WTC11 (cell line): ENCODE results near the gene SF3B1. TPM values are rescaled to one million over a fixed set of nuclear protein-coding genes. Genes with fewer than 3 reads are reported as not detected.

Experiments
- ATAC-seq: fragments of 200-7000 bp; cut with Tn5 transposase; 2 replicates; pipeline ENCODE4 v1.10.0; 2021; ENCODE audit warnings: mild to moderate bottlenecking, moderate library complexity
- CTCF ChIA-PET: fragments of 300-600 bp; sonication (Branson Sonifier 250); formaldehyde crosslinking; loops from one replicate; lab custom pipeline; 2021; ENCODE audit warnings: antibody characterized with exemption; lab: Charles Lee
- POLR2A ChIA-PET: fragments of 350-600 bp; sonication (Branson Sonifier 250); formaldehyde crosslinking; loops from one replicate; lab custom pipeline; 2021; ENCODE audit warnings: antibody characterized with exemption; lab: Charles Lee
- DNase-seq: peaks from one replicate; pipeline ENCODE4 v3.0.0; 2021; ENCODE audit warnings: low spot score
- H3K27ac Mint-ChIP-seq: 2 replicates; pipeline ENCODE4 v1.8.0; 2021; ENCODE audit warnings: mixed read lengths
- H3K27me3 Mint-ChIP-seq: 2 replicates; pipeline ENCODE4 v1.8.0; 2021; ENCODE audit warnings: low read depth, mild to moderate bottlenecking, moderate library complexity, mixed read lengths
- H3K36me3 Mint-ChIP-seq: 2 replicates; pipeline ENCODE4 v1.8.0; 2021; ENCODE audit warnings: mixed read lengths
- H3K4me1 Mint-ChIP-seq: 2 replicates; pipeline ENCODE4 v1.8.0; 2022; ENCODE audit warnings: mixed read lengths
- H3K4me3 Mint-ChIP-seq: 2 replicates; pipeline ENCODE4 v1.8.0; 2021; ENCODE audit warnings: mild to moderate bottlenecking, moderate library complexity, mixed read lengths
- H3K9me3 Mint-ChIP-seq: 2 replicates; pipeline ENCODE4 v1.8.0; 2021; ENCODE audit warnings: mixed read lengths
- ATF1 ChIP-seq: sonication (generic); formaldehyde crosslinking; IDR thresholded peaks from 2 replicates; pipeline ENCODE4 v1.8.1; 2023; ENCODE audit warnings: mild to moderate bottlenecking, moderate library complexity, missing genetic modification reagents
- CREB1 ChIP-seq: sonication (generic); formaldehyde crosslinking; IDR thresholded peaks from 2 replicates; pipeline ENCODE4 v1.8.0; 2023; ENCODE audit warnings: mild to moderate bottlenecking, missing genetic modification reagents
- CREM ChIP-seq: sonication (generic); formaldehyde crosslinking; IDR thresholded peaks from 2 replicates; pipeline ENCODE4 v1.8.1; 2022; ENCODE audit warnings: mild to moderate bottlenecking, missing genetic modification reagents, moderate library complexity
- FOXK1 ChIP-seq: sonication (generic); formaldehyde crosslinking; IDR thresholded peaks from 2 replicates; pipeline ENCODE4 v1.8.0; 2022; ENCODE audit warnings: mild to moderate bottlenecking, moderate library complexity, missing genetic modification reagents
- NFYB ChIP-seq: sonication (generic); formaldehyde crosslinking; conservative IDR thresholded peaks from 2 replicates; pipeline ENCODE4 v1.8.0; 2022; ENCODE audit warnings: low read depth, missing genetic modification reagents
- NR2C2 ChIP-seq: sonication (generic); formaldehyde crosslinking; IDR thresholded peaks from 2 replicates; pipeline ENCODE4 v1.8.0; 2022; ENCODE audit warnings: mild to moderate bottlenecking, missing genetic modification reagents
- NR3C1 ChIP-seq: sonication (generic); formaldehyde crosslinking; conservative IDR thresholded peaks from 2 replicates; pipeline ENCODE4 v1.8.1; 2023; ENCODE audit warnings: low read depth, mild to moderate bottlenecking, missing genetic modification reagents
- PRRX2 ChIP-seq: fragments of 250-450 bp; sonication (Bioruptor Pico); IDR thresholded peaks from 2 replicates; pipeline ENCODE4 v1.8.0; 2021; ENCODE audit warnings: mild to moderate bottlenecking
- SMAD3 ChIP-seq: sonication (generic); formaldehyde crosslinking; IDR thresholded peaks from 2 replicates; pipeline ENCODE4 v1.8.0; 2022; ENCODE audit warnings: missing genetic modification reagents, mild to moderate bottlenecking, borderline replicate concordance
- TCF7 ChIP-seq: sonication (generic); formaldehyde crosslinking; IDR thresholded peaks from 2 replicates; pipeline ENCODE4 v1.8.0; 2022; ENCODE audit warnings: mild to moderate bottlenecking, low read depth, missing genetic modification reagents, moderate library complexity
- ZNF263 ChIP-seq: sonication (generic); formaldehyde crosslinking; IDR thresholded peaks from 2 replicates; pipeline ENCODE4 v1.8.1; 2022; ENCODE audit warnings: low read depth, mild to moderate bottlenecking, moderate library complexity, missing genetic modification reagents
- total RNA-seq: library from RNA; stranded (reverse); gene quantifications from 3 replicates; pipeline ENCODE4 v1.2.3, GENCODE V29; 2021
- TF ChIP-seq, protein P1 (sequence below): sonication (generic); formaldehyde crosslinking; IDR thresholded peaks from 2 replicates; pipeline ENCODE4 v1.8.0; 2022; ENCODE audit warnings: missing genetic modification reagents
- TF ChIP-seq, protein P2 (sequence below): sonication (generic); formaldehyde crosslinking; IDR thresholded peaks from 2 replicates; pipeline ENCODE4 v1.8.1; 2022; ENCODE audit warnings: low read depth, mild to moderate bottlenecking, moderate library complexity, missing genetic modification reagents, borderline replicate concordance
- TF ChIP-seq, protein P3 (sequence below): fragments of 200-600 bp; IDR thresholded peaks from 2 replicates; pipeline ENCODE4 v1.8.0; 2022; ENCODE audit warnings: antibody characterized with exemption
- TF ChIP-seq, protein P4 (sequence below): sonication (generic); formaldehyde crosslinking; IDR thresholded peaks from 2 replicates; pipeline ENCODE4 v1.8.0; 2023; ENCODE audit warnings: mild to moderate bottlenecking, missing genetic modification reagents
- TF ChIP-seq, protein P5 (sequence below): sonication (generic); formaldehyde crosslinking; IDR thresholded peaks from 2 replicates; pipeline ENCODE4 v1.8.1; 2022; ENCODE audit warnings: mild to moderate bottlenecking, moderate library complexity, missing genetic modification reagents
- TF ChIP-seq, protein P6 (sequence below): sonication (generic); formaldehyde crosslinking; IDR thresholded peaks from 2 replicates; pipeline ENCODE4 v1.8.1; 2023; ENCODE audit warnings: mild to moderate bottlenecking, missing genetic modification reagents, moderate library complexity
- TF ChIP-seq, protein P7 (sequence below): fragments of 250-450 bp; sonication (Bioruptor Pico); IDR thresholded peaks from 2 replicates; pipeline ENCODE4 v1.9.0; 2021; ENCODE audit warnings: moderate library complexity, mild to moderate bottlenecking, inconsistent platforms, borderline replicate concordance

Gene SF3B1
- total RNA-seq, 1 experiment from 2014 or later = 321 TPM

DNA sequence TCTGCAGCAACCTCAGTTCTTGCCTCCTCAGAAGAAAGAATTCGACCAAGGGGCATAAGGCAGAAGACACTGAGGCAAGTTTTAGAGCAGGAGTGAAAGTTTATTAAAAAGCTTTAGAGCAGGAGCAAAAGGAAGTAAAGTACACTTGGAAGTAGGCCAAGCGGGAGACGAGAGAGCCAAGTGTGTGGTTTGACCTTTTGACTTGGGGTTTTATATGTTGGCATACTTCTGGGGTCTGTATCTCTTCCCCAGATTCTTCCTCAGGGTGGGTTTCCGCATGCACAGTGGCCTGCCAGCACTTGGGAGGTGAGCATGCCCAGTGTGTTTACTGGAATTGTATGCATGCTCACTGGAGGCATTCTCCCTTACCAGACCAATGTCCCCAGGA is 64.9 kb downstream of the SF3B1 start:
- CTCF ChIA-PET = interaction anchor here (1.5 kb wide), 1 partner anchor 201 kb away, joined by 3 read pairs; no protein-coding TSS in a partner anchor
- H3K36me3 Mint-ChIP-seq = no peaks in the 10 kb centered on the region
- no peak for DNase-seq

DNA sequence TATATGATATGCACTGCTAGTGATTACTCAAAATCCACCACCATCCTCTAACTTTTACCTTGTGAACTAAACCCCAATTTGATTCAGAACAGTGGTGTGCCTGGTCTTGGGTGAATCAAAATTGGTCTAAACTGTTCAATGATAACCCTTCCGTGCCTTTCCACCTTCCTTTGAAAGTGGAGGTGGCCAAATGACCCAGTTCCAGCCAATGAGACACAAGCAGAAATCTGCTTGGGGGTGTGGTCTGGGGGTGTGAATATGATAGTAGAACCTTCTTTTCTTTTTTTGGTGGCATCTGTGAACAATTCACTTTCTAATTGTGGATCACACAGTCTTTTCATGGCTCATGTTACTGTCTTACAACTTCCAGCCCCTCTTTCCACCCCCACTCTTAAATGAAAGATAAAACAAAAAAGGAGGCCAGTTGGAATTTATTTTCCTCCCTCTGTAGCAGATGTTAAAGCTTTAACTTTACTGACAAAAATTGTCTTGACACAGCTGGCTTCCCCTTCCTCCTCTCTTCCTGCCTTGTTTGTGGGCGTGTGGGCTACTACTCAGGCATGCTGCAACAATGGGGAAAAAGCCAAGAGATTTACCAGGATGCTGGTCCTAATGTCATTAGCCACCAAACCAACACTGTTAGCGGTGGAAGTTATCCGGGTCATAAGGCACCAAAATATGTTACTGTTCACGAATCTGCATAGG is 65.4 kb downstream of the SF3B1 start:
- Mint-ChIP-seq H3K27ac (no peak overlapping the region), H3K4me3 (no peak overlapping the region), H3K4me1 (no peaks in the 10 kb centered on the region), H3K27me3 (peaks cover 44% of the 10 kb centered on the region), H3K9me3 (peaks cover 8% of the 10 kb centered on the region), H3K36me3 (no peaks in the 10 kb centered on the region)
- no peak for ATAC-seq
- CTCF ChIA-PET = interaction anchor here (1.5 kb wide), 1 partner anchor 201 kb away, joined by 3 read pairs; no protein-coding TSS in a partner anchor
- POLR2A ChIA-PET = no interaction called here
- TF ChIP-seq ZNF263 = no peak
- DNase-seq = no peak

More for the DNA sequence above, 64.9 kb downstream of the SF3B1 start:
- Mint-ChIP-seq H3K4me3 (no peak overlapping the region), H3K9me3 (peaks cover 8% of the 10 kb centered on the region), H3K4me1 (no peaks in the 10 kb centered on the region), H3K27me3 (peaks cover 39% of the 10 kb centered on the region), H3K27ac (no peak overlapping the region)
- no peak for ATAC-seq
- POLR2A ChIA-PET = no interaction called here
- TF ChIP-seq ATF1 (CRISPR knock-in tag) (no peak), NR3C1 (no peak)
- TF ChIP-seq, protein P1, sequence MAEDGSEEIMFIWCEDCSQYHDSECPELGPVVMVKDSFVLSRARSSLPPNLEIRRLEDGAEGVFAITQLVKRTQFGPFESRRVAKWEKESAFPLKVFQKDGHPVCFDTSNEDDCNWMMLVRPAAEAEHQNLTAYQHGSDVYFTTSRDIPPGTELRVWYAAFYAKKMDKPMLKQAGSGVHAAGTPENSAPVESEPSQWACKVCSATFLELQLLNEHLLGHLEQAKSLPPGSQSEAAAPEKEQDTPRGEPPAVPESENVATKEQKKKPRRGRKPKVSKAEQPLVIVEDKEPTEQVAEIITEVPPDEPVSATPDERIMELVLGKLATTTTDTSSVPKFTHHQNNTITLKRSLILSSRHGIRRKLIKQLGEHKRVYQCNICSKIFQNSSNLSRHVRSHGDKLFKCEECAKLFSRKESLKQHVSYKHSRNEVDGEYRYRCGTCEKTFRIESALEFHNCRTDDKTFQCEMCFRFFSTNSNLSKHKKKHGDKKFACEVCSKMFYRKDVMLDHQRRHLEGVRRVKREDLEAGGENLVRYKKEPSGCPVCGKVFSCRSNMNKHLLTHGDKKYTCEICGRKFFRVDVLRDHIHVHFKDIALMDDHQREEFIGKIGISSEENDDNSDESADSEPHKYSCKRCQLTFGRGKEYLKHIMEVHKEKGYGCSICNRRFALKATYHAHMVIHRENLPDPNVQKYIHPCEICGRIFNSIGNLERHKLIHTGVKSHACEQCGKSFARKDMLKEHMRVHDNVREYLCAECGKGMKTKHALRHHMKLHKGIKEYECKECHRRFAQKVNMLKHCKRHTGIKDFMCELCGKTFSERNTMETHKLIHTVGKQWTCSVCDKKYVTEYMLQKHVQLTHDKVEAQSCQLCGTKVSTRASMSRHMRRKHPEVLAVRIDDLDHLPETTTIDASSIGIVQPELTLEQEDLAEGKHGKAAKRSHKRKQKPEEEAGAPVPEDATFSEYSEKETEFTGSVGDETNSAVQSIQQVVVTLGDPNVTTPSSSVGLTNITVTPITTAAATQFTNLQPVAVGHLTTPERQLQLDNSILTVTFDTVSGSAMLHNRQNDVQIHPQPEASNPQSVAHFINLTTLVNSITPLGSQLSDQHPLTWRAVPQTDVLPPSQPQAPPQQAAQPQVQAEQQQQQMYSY (CRISPR knock-in tag) = no peak
- TF ChIP-seq, protein P2, sequence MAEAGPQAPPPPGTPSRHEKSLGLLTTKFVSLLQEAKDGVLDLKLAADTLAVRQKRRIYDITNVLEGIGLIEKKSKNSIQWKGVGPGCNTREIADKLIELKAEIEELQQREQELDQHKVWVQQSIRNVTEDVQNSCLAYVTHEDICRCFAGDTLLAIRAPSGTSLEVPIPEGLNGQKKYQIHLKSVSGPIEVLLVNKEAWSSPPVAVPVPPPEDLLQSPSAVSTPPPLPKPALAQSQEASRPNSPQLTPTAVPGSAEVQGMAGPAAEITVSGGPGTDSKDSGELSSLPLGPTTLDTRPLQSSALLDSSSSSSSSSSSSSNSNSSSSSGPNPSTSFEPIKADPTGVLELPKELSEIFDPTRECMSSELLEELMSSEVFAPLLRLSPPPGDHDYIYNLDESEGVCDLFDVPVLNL = no peak

DNA sequence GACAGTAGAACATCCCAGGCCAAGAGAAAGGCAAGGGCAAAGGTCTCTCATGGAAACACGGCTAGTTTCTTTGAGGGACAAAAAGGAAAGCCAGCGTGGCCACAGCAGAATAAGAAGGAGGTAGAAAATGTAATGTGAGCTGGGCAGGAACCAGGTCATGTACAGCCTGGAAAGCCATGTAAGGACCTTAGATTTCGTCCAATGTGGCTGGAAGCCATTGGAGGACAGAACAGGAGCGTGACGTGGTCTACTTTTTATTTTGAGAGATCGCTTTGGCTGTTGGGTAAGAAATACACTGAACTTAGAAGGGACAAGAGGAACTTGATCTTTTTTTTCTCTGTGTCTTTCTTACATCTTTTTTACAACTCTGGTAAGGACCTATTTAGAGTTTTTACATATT is 66.4 kb downstream of the SF3B1 start:
- CTCF ChIA-PET = no interaction called here
- TF ChIP-seq, protein P3, sequence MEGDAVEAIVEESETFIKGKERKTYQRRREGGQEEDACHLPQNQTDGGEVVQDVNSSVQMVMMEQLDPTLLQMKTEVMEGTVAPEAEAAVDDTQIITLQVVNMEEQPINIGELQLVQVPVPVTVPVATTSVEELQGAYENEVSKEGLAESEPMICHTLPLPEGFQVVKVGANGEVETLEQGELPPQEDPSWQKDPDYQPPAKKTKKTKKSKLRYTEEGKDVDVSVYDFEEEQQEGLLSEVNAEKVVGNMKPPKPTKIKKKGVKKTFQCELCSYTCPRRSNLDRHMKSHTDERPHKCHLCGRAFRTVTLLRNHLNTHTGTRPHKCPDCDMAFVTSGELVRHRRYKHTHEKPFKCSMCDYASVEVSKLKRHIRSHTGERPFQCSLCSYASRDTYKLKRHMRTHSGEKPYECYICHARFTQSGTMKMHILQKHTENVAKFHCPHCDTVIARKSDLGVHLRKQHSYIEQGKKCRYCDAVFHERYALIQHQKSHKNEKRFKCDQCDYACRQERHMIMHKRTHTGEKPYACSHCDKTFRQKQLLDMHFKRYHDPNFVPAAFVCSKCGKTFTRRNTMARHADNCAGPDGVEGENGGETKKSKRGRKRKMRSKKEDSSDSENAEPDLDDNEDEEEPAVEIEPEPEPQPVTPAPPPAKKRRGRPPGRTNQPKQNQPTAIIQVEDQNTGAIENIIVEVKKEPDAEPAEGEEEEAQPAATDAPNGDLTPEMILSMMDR = no peak
- TF ChIP-seq, protein P4, sequence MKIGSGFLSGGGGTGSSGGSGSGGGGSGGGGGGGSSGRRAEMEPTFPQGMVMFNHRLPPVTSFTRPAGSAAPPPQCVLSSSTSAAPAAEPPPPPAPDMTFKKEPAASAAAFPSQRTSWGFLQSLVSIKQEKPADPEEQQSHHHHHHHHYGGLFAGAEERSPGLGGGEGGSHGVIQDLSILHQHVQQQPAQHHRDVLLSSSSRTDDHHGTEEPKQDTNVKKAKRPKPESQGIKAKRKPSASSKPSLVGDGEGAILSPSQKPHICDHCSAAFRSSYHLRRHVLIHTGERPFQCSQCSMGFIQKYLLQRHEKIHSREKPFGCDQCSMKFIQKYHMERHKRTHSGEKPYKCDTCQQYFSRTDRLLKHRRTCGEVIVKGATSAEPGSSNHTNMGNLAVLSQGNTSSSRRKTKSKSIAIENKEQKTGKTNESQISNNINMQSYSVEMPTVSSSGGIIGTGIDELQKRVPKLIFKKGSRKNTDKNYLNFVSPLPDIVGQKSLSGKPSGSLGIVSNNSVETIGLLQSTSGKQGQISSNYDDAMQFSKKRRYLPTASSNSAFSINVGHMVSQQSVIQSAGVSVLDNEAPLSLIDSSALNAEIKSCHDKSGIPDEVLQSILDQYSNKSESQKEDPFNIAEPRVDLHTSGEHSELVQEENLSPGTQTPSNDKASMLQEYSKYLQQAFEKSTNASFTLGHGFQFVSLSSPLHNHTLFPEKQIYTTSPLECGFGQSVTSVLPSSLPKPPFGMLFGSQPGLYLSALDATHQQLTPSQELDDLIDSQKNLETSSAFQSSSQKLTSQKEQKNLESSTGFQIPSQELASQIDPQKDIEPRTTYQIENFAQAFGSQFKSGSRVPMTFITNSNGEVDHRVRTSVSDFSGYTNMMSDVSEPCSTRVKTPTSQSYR (CRISPR knock-in tag) = no peak
- TF ChIP-seq NR3C1 (no peak), SMAD3 (CRISPR knock-in tag) (no peak), FOXK1 (CRISPR knock-in tag) (no peak), NR2C2 (CRISPR knock-in tag) (no peak), TCF7 (no peak), NFYB (CRISPR knock-in tag) (no peak), CREM (no peak), CREB1 (CRISPR knock-in tag) (no peak), PRRX2 (CRISPR knock-in tag) (no peak)
- TF ChIP-seq, protein P5, sequence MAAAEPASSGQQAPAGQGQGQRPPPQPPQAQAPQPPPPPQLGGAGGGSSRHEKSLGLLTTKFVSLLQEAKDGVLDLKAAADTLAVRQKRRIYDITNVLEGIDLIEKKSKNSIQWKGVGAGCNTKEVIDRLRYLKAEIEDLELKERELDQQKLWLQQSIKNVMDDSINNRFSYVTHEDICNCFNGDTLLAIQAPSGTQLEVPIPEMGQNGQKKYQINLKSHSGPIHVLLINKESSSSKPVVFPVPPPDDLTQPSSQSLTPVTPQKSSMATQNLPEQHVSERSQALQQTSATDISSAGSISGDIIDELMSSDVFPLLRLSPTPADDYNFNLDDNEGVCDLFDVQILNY (CRISPR knock-in tag) = no peak
- TF ChIP-seq, protein P6, sequence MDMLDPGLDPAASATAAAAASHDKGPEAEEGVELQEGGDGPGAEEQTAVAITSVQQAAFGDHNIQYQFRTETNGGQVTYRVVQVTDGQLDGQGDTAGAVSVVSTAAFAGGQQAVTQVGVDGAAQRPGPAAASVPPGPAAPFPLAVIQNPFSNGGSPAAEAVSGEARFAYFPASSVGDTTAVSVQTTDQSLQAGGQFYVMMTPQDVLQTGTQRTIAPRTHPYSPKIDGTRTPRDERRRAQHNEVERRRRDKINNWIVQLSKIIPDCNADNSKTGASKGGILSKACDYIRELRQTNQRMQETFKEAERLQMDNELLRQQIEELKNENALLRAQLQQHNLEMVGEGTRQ = no peak
- TF ChIP-seq, protein P7, sequence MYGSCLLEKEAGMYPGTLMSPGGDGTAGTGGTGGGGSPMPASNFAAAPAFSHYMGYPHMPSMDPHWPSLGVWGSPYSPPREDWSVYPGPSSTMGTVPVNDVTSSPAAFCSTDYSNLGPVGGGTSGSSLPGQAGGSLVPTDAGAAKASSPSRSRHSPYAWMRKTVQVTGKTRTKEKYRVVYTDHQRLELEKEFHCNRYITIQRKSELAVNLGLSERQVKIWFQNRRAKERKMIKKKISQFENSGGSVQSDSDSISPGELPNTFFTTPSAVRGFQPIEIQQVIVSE (CRISPR knock-in tag) = no peak

More for the DNA sequence above, 66.4 kb downstream of the SF3B1 start:
- H3K27me3 Mint-ChIP-seq = peaks cover 48% of the 10 kb centered on the region
- H3K4me1 Mint-ChIP-seq = no peaks in the 10 kb centered on the region
- DNase-seq (no peak), ATAC-seq (no peak)
- H3K36me3 Mint-ChIP-seq = no peaks in the 10 kb centered on the region
- no peak overlapping the region for H3K27ac Mint-ChIP-seq
- POLR2A ChIA-PET = no interaction called here
- peaks cover 8% of the 10 kb centered on the region for H3K9me3 Mint-ChIP-seq
- H3K4me3 Mint-ChIP-seq = no peak overlapping the region
